NT2/D1 (cell line): ENCODE data around the gene NIN.

Source experiments
- DNase-seq: peaks from one replicate; pipeline ENCODE4 v3.0.0-alpha.2; 2011; ENCODE audit warnings: low read depth, low spot score
- H3K27me3 ChIP-seq: 2 replicates; pipeline ENCODE4 v1.6.0; 2011; ENCODE audit warnings: mild to moderate bottlenecking; ENCODE audit not compliant: insufficient read length, insufficient read depth
- H3K36me3 ChIP-seq: 2 replicates; pipeline ENCODE4 v1.6.1; 2011; ENCODE audit warnings: mild to moderate bottlenecking, low read length, mixed read lengths; ENCODE audit not compliant: insufficient read depth, insufficient read length
- H3K4me1 ChIP-seq: 2 replicates; pipeline ENCODE4 v1.5.1; 2011; ENCODE audit not compliant: insufficient read depth, insufficient read length
- H3K4me3 ChIP-seq: 2 replicates; pipeline ENCODE4 v1.5.1; 2011; ENCODE audit warnings: low read depth; ENCODE audit not compliant: insufficient read length
- H3K9ac ChIP-seq: 2 replicates; pipeline ENCODE4 v1.6.0; 2011; ENCODE audit warnings: low read depth; ENCODE audit not compliant: insufficient read length
- H3K9me3 ChIP-seq: 2 replicates; pipeline ENCODE4 v1.5.1; 2011; ENCODE audit warnings: mild to moderate bottlenecking, low read length; ENCODE audit not compliant: insufficient read depth
- SUZ12 ChIP-seq: IDR thresholded peaks from 2 replicates; pipeline ENCODE4 v1.6.1; 2011; ENCODE audit not compliant: insufficient read length, insufficient read depth; ENCODE audit errors: extremely low read depth
- YY1 ChIP-seq: IDR thresholded peaks from 2 replicates; pipeline ENCODE4 v1.6.1; 2011; ENCODE audit not compliant: insufficient read length, insufficient read depth
- ZNF274 ChIP-seq: IDR thresholded peaks from 2 replicates; pipeline ENCODE4 v1.6.1; 2011; ENCODE audit warnings: mild to moderate bottlenecking, low read depth, low read length

Gene NIN

DNA sequence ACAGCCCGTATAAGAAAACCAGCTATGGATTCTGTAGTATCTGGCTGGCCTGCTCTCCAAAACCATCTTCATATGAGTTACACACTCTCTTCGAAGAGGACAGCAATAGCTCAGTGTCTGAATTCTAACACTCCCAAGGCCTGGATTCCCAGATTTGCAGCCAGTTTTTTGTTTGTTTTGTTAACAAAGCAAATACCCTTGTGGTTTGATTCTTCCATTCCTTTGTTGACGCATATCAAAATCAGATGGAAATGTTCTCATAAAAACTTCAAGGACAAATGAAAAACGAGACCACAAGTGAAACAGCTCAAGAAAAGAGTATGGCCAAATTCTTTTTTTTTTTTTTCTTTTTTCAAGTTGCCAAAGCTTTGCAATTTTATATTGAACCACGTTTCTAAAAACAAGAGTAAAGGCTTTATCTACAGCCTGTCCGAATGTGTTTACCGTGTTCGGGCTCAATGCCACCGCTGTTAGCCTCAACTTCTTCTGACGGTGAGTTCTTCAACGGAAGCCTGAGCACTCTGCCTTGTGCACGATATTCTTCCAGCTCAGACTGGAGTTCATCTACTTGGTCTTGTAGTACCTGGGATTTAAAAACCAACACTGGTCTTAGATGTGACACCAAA, 67.5 kb downstream of the NIN start:
- Histone ChIP-seq H3K9me3 (no peaks in the 10 kb centered on the region), H3K9ac (no peak overlapping the region), H3K4me1 (no peaks in the 10 kb centered on the region), H3K4me3 (no peak overlapping the region), H3K36me3 (peaks cover 45% of the 10 kb centered on the region), H3K27me3 (no peaks in the 10 kb centered on the region)
- no peak for DNase-seq
- no peak for TF ChIP-seq ZNF274
- no peak for TF ChIP-seq YY1
- TF ChIP-seq SUZ12, result no peak

DNA sequence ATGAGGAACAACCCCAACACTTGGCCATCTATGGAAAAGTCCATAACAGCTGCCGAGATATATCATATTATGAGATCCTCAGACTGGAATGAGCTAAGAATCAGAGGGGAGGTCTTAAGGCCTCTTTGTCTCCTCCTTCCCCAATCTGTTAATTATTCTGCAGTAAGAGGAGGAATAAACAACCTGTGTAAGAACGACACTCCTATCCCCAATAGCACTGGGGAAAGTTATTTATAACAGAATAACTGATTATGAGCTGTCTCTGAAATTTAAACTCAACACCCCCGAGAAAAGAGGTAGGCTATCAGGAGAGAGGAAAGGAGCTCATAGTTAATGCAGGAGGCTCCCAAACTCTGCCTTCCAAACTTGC, 68.0 kb downstream of the NIN start:
- no peaks in the 10 kb centered on the region for H3K9me3 ChIP-seq
- peaks cover 45% of the 10 kb centered on the region for H3K36me3 ChIP-seq

DNA sequence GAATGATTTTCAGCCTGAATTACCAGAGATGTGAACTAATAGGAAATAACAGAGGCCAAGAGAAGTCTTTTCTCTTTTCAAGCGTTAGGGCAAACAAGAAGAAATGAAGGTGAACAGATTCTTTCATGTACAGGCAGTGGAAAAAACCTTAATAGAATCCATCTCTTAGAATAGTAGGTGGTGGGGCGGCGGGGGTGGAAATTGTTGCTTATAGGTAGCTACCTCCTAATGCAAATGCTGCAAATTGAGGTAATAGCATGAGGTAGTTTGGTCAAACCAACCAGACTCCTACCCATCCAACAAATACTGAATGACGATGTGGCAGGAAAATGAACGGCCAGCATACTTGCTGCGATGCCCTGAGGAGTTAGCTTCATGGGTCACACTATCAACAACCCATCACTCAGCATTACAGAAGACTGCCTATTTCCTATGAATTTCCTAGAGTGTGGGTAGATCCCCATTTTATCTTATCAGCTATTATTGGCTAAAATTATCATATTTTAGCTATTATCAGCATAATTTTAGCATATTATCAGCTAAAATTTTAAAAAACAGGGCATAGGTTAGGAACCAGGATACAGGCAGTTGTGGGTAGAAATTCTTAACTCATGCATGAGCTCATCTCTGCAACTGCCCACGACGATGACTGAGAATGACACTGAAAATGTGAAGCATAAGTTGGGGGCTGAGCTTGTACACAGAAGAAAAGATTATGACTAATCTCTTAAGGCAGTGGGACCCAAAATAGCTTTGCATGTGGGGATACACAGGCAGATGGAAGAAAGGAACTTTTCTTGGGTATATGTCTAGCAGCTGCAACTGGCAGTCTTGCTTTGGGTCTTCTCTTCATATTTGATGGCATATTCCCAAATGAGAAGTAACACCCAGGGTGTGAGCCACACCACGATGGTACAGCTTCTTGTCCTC, 68.7 kb downstream of the NIN start:
- H3K36me3 ChIP-seq, result peaks cover 44% of the 10 kb centered on the region
- no peak overlapping the region for H3K9ac ChIP-seq
- TF ChIP-seq SUZ12, result no peak
- no peak for TF ChIP-seq ZNF274
- TF ChIP-seq YY1, result no peak

More for the DNA sequence above, 68.0 kb downstream of the NIN start:
- Histone ChIP-seq H3K9ac (no peak overlapping the region), H3K4me1 (no peaks in the 10 kb centered on the region), H3K4me3 (no peak overlapping the region), H3K27me3 (no peaks in the 10 kb centered on the region)
- DNase-seq, result no peak
- TF ChIP-seq YY1, result no peak
- TF ChIP-seq SUZ12, result no peak

DNA sequence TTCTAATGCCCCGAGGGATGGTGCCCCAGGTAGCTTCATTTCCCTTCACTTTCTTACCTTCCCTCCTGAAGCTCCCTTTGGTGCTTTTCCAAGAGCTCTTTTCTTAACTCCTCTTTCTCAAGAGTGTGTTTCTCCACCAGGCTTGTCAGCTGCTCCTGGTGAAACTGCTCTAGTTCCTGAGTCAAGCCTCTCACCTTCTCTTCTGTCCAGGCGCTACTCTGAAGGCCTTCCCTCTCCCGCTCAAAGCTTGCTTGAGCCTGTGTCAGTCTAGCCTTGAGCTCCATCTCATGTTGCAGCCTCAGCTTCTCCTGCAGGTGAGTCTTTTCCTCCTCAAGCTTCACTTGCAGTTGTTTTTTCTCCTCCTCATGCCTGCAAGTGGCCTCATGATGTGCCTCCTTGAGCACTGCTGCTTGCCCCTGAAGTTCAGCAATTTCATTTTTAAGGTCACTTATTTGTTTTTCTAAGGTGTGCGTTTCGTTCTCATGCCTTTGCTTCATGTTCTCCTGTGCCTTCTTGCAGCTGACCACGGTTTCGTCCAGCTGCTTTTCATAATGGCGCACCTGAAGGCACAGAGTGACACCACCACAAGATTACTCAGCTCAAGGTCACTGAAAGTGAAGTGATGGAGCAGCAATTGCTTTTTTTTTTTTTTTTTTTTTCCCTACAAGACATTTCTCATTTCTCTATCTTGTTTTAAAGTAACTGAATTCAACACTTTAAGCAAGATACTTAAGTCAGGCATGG, 71.0 kb downstream of the NIN start:
- Histone ChIP-seq H3K9ac (no peak overlapping the region), H3K4me1 (no peaks in the 10 kb centered on the region), H3K9me3 (no peaks in the 10 kb centered on the region), H3K27me3 (no peaks in the 10 kb centered on the region), H3K36me3 (peaks cover 49% of the 10 kb centered on the region), H3K4me3 (no peak overlapping the region)
- no peak for DNase-seq
- TF ChIP-seq SUZ12, result no peak
- TF ChIP-seq ZNF274, result no peak
- no peak for TF ChIP-seq YY1

More for the DNA sequence above, 68.7 kb downstream of the NIN start:
- no peak for DNase-seq
- H3K4me1 ChIP-seq, result no peaks in the 10 kb centered on the region
- H3K4me3 ChIP-seq, result no peak overlapping the region
- H3K27me3 ChIP-seq, result no peaks in the 10 kb centered on the region
- H3K9me3 ChIP-seq, result no peaks in the 10 kb centered on the region

DNA sequence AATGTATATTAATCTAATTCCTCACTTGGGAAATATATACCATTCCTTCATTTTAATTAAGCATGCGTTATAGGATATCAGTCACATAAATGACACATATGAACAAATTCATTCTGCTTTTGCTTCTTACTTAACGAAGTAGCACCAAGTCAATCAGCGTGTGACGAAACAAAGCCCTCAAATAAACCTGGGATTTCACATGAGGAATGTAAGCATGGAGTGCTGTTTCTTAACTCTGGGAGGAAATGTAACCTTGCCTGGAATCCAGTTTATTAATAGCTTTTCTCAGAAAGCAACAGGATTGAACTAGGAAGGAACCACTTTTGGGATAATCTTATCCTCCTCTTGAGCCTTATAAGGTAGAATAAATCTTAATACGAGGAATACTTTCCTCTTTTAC, 72.0 kb downstream of the NIN start:
- Histone ChIP-seq H3K9me3 (no peaks in the 10 kb centered on the region), H3K36me3 (peaks cover 56% of the 10 kb centered on the region)
- TF ChIP-seq ZNF274 (no peak), YY1 (no peak), SUZ12 (no peak)

DNA sequence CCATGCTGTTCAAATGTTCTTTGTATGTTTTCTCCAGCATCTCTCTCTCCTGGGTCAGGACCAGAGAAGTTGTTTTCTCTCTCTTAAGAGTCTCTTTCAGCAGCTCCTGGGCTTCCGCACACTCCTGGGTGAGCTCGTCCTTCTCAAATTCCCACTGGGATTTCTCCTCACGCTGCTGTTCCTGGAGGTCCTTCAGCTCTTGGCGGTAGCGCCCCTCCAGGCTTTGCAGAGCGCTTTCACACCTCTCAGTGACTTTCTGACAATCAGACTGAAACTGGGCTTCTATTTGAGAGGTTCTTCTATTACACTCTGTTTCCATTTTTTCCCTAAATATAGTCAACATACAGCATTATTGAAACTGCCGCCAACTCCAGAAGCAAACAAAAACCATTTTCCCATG, 72.7 kb downstream of the NIN start:
- Histone ChIP-seq H3K9me3 (no peaks in the 10 kb centered on the region), H3K36me3 (peaks cover 59% of the 10 kb centered on the region)
- no peak for DNase-seq

More for the DNA sequence above, 72.0 kb downstream of the NIN start:
- Histone ChIP-seq H3K4me3 (no peak overlapping the region), H3K9ac (no peak overlapping the region), H3K27me3 (no peaks in the 10 kb centered on the region), H3K4me1 (no peaks in the 10 kb centered on the region)
- DNase-seq, result no peak

DNA sequence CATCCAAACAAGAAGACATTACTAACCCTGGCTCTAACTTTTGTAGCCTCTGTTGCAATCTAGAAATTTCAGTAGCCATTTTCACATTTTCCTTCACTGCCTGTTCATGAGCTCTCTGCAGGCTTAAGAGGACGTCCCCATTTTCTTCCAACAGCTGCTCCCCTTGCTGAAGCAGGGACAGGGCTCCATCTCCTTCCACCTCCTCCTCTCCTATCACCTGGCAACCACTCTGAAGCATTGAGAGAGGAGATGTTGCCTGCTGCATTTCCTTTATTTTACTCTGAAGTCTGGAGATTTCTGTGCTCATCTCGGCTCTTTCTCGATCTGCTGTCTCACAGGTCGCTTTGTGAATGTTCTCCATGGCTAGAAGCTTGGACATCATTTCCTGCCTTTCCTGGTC, 73.3 kb downstream of the NIN start:
- no peak overlapping the region for H3K4me3 ChIP-seq
- no peak for DNase-seq
- peaks cover 55% of the 10 kb centered on the region for H3K36me3 ChIP-seq
- H3K4me1 ChIP-seq, result no peaks in the 10 kb centered on the region
- TF ChIP-seq SUZ12 (no peak), ZNF274 (no peak), YY1 (no peak)
- no peak overlapping the region for H3K9ac ChIP-seq
- no peaks in the 10 kb centered on the region for H3K9me3 ChIP-seq
- no peaks in the 10 kb centered on the region for H3K27me3 ChIP-seq

More for the DNA sequence above, 72.7 kb downstream of the NIN start:
- Histone ChIP-seq H3K4me1 (no peaks in the 10 kb centered on the region), H3K4me3 (no peak overlapping the region), H3K9ac (no peak overlapping the region), H3K27me3 (no peaks in the 10 kb centered on the region)
- TF ChIP-seq YY1, result no peak
- no peak for TF ChIP-seq ZNF274
- TF ChIP-seq SUZ12, result no peak
